ENCODE data around the gene AVEN.
"Not testable (repeated sequence)": the region's sequence is repeated elsewhere in the genome, so short reads cannot be mapped to it uniquely, and the experiment has no call there.

AVEN gene, protein sequence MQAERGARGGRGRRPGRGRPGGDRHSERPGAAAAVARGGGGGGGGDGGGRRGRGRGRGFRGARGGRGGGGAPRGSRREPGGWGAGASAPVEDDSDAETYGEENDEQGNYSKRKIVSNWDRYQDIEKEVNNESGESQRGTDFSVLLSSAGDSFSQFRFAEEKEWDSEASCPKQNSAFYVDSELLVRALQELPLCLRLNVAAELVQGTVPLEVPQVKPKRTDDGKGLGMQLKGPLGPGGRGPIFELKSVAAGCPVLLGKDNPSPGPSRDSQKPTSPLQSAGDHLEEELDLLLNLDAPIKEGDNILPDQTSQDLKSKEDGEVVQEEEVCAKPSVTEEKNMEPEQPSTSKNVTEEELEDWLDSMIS

DNA sequence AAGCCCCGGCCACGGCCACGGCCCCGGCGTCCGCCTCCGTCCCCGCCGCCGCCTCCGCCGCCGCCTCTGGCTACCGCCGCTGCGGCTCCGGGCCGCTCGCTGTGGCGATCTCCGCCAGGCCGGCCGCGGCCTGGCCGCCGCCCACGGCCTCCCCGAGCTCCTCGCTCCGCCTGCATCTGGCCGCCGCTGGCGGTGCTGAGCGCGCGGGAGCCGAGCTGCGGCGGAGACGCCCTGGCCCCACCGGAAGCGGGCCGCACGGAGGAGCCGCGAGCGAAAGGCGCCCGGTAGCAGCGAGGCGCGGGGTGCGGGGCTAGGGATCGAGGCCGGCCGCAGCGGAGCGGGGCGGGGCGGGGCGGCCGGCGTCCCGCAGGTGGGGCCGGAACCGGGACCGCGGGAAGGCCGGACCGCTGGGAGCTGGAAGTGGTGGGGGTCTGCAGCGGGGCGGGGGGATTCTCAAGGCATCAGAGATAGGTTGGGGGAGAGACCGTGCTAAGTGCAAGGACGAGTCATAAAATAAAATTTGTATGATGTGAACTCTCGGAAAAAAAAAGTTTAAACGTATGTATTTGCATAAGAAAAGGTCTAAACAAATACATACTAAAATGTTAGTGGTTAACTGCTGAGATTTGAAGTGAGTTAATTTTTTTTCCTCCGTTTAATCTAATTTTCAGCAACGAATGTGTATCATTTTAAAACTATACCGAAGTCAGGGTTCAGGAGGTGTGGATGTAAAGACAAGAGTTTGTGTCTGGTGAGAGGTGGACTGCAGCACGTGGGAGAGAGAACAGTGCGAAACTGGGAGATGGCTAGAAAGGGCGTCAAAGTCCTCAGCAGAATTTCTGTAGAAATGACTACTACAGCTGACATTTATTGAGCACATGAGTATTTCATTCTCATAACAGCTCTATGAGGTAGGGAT, at the start of gene AVEN:
Gene AVEN, minus strand, starts transcription at position 334 of the 919 bp plus-strand sequence. Its CDS starts 158 bp downstream, at position 176.
- DNase-seq (ENCODE audit: low read depth), result peak; percentile 52

DNA sequence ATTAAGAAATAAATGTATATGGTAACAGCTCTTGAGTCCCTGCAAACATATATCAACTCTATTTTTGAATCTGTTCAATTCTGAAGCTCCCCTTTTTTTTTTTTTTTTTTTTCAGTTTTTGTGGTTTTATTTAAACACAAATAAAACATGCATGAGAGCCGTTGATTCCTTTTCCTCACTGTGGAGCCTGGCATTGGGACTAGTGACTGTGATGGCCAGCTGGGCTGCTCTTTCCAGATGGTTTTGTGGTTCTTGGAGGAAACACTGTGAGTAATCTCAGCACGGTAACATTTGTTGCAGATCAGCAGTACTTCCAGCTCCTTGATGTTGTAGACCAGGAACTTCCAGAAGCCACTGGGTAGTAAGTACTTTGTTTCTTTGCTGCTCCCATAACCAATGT, 46.7 kb upstream of the AVEN start:
- no peak for DNase-seq (ENCODE audit: low read depth)

DNA sequence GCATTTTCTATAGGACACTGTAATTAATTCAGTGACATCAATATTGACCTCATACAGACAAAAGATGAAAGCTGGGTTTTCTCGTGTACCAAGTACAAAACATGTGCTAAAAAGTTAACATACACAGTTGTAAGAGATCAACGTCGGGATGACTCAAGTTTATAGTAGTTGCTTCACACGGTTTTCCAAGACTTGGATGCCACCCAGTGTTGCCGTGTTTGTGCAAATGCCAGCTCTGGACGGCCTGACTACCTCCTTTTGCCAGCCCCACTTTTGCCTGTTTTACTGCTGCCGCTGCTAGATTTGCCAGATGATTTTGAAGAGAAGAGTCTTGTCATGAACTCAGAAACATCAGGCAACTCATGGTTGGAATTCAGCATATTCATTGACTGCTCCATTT, 45.1 kb upstream of the AVEN start:
- DNase-seq (ENCODE audit: low read depth), result no peak

DNA sequence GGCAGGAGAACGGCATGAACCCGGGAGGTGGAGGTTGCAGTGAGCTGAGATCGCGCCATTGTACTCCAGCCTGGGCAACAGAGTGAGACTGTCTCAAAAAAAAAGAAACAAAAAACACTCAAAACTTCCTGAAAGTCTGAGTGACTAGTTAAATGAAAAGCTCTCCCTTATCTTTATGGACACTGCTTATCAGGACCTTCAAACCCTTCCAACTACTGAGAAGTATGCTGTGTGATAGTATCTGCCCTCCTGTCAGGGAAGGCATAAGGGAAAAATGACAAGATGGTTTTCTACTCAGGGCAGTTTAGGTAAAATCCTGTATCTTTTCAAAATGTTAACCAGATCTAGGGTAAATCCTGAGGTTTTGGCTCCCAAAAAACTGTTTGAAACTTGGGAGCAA, 40.9 kb upstream of the AVEN start:
- no peak for DNase-seq (ENCODE audit: low read depth)

DNA sequence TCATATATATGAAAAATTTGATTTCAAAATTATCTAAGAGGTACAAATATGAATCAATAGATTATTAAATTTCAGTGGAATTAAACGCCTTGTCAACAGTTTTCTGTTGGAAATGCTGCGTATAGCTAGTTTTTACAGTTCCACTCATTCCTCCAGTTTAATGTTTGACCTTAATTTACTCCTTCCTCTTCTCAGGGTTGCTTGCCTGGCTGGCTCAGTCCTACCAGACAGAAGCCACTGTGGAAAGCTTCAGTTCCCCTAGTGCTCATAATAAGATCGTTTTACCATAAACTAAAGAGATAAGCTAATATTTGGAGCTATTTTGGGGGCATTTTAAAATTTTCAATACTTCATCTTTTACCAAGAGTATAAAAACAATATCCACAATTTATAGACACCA, 39.9 kb upstream of the AVEN start:
- DNase-seq (ENCODE audit: low read depth), result no peak

DNA sequence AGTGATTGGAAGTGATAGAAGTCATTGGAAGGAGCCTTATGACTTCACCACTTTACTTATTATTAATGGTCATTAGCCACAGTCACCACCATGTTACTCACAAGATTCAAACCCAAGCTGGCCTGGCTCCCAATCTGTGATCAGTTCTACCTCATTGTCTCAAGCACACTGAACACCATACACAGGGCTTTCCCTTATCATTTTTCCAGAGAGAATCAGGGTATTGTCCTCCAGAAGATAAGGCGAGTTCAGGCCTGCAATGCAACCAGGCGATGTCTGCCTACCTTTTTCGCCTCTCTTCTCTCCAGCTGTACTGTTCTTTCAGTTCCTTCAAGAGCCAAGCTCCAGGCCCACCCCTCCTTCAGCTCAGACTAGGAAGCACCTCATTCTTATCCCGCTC, 37.8 kb upstream of the AVEN start:
- DNase-seq (ENCODE audit: low read depth), result no peak

DNA sequence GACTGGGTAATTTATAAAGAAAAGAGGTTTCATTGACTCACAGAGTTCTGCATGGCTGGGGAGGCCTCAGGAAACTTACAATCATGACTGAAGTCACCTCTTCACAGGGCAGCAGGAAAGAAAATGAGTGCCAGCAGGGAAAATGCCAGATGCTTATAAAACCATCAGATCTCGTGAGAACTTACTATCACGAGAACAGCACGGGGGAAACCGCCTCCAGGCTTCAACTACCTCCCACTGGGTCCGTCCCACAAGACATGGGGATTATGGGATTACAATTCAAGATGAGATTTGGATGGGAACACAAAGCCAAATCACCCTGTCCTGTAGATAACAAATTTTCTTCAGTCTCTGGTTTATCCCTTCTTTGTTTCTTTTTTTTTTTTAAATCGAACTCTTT, 31.0 kb upstream of the AVEN start:
- DNase-seq (ENCODE audit: low read depth), result no peak

DNA sequence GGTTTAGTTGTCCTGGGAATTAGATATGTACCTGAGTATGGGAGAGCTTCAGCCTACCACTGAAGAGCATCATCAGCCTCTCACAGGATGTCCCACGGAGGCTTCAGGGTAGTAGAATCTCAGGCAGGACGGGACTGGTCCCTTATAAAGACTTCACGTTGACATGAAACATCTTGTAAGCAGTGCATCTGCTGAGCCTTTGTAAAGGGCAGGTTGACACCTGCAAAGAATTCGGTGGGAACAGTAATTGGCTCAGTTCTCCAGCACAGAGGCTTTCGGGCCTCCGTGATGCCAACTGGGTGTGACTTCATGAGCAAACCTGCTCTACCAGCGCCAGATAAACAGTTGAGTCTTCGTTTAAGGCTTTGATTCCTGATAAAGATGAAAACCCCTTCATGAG, 26.9 kb upstream of the AVEN start:
- no peak for DNase-seq (ENCODE audit: low read depth)

DNA sequence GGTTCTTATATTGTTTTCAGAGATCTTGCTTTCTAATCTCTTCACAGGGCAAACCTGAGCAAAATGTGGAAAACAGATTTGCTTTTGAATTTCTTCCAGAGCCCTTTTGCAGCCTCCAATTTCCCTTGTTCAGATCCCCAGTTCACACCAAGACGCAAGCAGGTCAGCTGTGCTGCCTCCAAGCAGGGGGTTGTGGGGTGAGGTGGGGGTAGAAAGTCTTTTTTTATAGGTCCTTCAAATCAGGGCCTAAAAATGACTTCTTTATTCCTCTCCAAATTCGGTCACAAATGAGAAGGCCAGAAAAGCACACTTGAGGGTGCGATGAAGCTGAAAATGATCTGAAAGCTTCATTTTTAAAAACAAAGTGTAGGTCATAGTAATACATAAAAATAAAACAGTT, 26.3 kb upstream of the AVEN start:
- DNase-seq (ENCODE audit: low read depth), result no peak

DNA sequence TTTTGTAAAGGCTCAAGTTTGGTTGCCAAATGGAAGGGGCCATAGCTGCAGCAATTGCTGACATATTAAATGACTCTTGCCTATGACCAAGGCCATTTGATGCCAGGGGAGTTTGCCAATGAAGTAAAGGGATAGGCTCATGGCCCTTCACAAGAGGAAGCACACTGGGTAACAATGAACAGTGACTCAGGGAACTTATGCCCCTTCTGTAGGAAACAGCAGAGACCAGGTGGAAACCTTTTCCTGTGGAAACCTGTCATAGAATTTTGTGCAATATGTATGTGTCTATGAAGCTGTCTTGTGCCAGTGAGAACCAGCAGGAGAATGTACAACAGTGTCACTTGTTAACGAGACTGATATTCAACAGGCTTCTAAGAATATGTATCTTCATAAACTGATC, 25.4 kb upstream of the AVEN start:
- no peak for DNase-seq (ENCODE audit: low read depth)

DNA sequence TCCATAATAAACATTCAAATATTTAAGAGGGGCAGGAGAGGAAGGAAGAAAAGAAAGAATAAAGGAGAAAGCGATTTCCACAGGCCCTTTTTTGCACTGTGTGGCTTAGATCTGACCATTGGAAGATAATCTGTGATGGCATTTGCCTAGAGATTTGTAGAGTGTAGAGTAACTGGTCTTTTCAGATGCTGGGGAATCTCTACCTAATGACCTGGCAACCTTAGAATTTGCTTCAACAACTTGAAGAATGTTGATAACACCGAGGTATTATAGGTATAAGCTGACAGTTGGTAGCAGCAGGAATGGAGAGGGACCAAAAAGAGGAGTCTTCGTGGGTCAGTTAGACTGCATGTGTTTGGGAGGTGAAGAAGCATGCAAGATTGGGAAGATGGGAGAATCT, 20.9 kb upstream of the AVEN start:
- DNase-seq (ENCODE audit: low read depth), result no peak

DNA sequence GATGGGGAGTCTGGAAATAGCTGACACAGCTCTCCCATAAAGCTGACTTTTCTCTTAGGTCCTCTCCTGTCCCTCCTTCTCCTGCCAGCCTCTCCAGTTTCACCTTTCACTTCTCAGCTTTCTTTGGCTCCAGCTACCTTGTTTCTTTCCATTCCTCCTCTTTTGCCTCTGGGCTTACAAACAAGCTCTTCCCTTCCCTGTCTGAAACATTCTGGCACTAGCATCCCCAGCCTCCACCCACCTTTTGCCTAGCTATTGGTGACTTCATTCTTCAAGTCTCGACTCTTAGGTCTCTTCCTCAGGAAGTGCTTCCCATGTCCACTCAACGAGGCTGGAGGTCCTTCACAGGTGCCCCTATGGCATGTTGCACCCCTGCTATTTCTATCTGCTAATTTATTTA, 20.5 kb upstream of the AVEN start:
- no peak for DNase-seq (ENCODE audit: low read depth)

DNA sequence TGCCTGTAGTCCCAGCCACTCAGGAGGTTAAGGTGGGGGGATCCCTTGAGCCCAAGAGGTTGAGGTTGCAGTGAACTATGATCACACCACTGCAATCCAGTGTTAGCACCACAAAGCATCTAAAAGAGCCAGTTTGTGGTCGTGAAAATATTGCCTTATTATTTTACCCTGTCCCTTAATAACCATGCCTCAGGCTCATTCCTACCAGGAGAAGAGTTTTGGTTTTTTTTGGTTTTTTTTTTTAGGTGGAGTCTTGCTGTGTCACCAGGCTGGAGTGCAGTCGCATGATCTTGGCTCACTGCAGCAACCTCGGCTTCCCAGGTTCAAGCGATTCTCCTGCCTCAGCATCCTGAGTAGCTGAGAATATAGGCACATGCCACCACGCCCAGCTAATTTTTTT, 17.9 kb upstream of the AVEN start:
- DNase-seq (ENCODE audit: low read depth), result no peak

DNA sequence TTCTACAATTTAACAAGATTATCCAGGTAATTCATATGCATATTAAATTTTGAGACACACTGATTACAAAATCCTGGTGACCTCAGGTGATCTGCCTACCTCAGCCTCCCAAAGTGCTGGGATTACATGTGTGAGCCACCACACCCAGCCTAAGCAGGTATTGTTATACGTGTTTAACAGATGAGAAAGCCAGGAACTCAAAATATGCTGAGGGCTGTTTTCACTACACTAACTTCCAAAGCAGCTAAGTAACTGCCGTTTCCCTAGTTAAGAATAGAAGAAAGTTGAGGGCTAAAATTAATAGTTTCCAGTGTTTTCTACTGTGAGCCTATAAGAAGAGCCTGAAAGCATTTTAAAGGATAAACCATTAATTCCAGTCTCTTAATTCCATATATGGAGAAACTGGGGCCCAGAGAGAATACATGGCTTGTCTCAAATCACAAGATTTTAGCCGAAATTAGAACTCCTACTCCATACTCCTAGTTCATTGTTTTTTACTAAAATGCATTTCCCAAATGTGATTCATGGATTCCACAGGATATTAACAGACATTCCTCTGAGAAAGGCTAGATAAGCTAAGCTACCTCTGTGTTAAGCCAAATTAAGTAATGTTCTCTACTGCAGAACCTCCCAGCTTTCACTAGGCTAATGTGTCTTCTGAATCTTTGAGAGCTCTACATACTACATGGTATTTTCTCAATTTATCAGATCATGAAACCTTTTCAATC, 17.0 kb upstream of the AVEN start:
- DNase-seq (ENCODE audit: low read depth), result no peak

DNA sequence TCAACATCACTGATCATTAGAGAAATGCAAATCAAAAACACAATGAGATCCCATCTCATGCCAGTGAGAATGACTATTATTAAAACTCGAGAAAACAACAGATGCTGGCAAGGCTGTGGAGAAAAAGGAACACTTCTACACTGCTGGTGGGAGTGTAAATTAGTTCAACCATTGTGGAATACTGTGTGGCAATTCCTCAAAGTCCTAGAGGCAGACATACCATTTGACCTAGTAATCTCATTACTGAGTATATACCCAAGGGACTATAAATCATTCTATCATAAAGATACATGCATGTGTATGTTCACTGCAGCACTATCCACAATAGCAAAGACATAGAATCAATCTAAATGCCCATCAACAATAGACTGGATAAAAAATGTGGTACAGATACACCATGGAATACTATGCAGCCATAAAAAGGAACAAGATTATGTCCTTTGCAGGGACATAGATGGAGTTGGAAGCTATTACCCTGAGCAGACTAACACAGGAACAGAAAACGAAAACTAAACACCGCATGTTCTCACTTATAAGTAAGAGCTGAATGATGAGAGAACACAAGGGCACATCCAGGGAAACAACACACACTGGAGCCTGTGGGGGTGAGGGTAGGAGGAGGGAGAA, 15.2 kb upstream of the AVEN start:
- no peak for DNase-seq (ENCODE audit: low read depth)

DNA sequence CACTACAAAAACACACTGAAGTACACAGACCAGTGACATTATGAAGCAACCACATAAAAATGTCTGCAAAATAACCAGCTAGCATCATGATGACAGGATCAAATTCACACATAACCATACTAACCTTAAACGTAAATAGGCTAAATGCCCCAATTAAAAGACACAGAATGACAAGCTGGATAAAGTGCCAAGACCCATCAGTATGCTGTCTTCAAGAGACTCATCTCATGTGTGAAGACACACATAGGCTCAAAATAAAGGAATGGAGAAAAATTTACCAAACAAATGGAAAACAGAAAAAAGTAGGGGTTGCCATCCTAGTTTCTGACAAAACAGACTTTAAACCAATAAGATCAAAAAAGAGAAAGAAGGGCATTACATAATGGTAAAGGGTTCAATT, 11.4 kb upstream of the AVEN start:
- not testable (repeated sequence) for DNase-seq (ENCODE audit: low read depth)

DNA sequence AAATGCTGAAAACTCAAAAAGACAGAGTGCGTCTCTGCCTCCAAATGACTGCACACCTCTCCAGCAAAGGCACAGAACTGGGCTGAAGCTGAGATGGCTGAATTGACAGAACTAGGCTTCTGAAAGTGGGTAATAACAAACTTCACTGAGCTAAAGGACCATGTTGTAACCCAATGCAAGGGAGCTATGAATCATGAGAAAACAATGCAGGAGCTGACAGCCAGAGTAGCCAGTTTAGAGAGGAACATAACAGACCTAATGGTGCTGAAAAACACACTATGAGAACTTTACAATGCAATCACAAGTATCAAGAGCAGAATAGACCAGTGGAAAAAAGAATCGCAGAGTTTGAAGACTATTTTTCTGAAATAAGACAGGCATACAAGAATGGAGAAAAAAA, 10.1 kb upstream of the AVEN start:
- DNase-seq (ENCODE audit: low read depth), result no peak

DNA sequence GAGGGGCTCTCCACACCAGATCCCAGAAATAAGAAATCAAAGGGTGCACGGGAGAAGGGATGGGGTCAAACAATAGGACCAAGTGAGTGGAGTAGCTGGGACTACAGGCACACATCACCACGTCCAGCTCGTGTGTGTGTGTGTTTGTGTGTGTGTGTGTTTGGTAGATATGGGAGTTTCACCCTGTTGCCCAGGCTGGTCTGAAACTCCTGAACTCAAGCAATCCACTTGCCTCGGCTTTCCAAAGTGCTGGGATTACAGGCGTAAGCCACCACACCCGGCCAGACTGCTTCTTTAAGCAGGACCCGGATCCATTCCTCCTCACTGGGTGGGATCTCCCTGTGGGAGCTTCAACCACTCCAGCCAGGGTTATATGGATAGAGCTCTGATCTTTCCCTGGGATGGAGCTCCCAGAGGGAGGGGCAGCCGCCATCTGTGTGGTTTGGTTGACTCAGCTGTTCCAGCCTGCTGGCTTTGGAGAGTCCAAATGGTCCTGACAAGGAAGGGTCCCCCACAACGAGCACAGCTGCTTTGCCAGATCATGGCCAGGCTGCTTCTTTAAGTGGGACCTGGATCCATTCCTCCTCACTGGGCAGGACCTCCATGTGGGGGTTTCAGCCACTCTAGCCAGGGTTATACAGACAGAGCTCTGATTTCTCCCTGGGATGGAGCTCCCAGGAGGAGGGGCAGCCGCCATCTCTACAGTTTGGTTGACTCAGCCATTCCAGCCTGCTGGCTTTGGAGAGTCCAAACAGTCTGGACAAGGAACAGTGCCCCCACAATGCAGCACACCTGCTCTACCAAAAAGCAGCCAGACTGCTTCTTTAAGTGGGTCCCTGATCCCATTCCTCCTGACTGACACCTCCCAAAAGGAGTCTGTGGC, 9.1 kb upstream of the AVEN start:
- DNase-seq (ENCODE audit: low read depth), result no peak

DNA sequence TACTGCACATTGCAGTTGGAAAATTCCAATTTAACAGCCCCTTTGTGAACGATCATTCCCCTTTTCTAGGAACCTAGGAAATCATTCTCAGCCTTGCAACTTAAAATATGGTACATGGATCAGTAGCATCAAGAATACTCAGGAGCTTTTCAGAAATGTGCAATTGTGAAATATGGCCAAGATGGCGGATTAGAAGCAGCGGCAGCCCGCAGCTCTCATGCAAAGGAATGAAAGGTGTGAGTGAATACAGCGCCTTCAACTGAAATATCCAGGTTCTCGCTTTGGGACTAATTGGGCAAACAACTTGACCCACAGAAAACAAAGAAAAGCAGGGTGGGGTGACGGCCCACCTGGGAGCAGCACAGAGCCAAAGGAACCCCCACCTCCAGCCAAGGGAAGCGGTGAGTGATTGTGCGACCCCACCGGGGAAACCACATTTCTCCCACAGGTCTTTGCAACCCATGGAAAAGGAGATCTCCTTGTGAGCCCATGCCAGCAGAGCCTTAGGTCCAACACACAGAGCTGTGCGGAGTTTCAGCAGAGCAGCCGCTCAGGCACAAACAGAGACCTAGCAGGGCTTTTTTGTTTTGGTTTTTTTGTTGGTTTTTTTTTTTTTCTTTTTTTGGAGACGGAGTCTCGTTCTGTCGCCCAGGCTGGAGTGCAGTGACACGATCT, 7.6 kb upstream of the AVEN start:
- no peak for DNase-seq (ENCODE audit: low read depth)

DNA sequence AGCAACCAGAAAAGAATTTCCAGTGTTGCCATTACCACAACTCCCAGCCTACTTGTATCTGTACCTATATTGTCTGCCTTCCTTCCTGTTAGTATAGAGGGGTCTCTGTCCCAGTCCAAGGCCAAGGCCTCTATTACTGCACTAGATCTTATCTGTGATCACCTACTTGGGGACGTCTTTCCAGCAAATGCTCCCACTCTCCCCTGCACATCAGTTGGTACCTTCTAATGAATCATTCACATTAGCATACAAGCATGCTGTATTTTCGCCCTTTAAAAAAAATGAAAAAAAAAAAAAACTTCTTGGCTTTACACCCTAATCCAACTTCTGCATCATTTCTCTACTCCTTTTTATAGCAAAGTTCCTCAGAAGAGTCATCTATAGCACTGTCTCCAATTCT, 4.8 kb upstream of the AVEN start:
- DNase-seq (ENCODE audit: low read depth), result no peak

DNA sequence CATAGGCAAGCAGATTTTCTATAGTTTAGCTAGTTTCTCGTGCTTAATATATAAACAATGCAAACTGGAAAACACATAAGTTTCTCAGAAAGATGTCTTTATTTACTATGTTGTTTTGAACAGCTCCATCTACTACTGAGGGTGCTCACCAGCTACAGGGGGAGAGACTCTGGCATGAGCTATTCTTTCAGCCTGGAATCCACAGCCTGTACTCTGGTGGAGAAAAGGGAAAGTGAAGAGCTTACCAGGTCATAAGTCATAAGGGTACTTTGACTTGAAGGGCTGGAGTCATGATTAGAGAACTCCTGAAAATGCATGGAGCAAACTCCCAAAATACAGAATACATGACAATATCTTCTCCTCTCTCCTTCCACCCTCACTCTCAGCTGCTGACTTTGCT, 4.4 kb upstream of the AVEN start:
- no peak for DNase-seq (ENCODE audit: low read depth)
